PC-3 (cell line): Measurements from ENCODE around the gene CCDC187. TPM values are rescaled to one million over a fixed set of nuclear protein-coding genes. Genes with fewer than 3 reads are reported as not detected.

Experiments used
- ATAC-seq: fragments of 200-7000 bp; cut with Tn5 transposase; 2 replicates; pipeline ENCODE4 v1.9.1; 2020; ENCODE audit warnings: mild to moderate bottlenecking, moderate library complexity
- BruUV-seq: library from RNA; stranded (reverse); fragments of 400-500 nt; replicated peaks from 2 replicates; lab custom pipeline; 2021; lab: Mats Ljungman, UMichigan
- CTCF ChIA-PET: fragments of 300-600 bp; sonication (Branson Sonifier 250); formaldehyde crosslinking; loops from one replicate; lab custom pipeline; 2022; ENCODE audit warnings: antibody characterized with exemption; lab: Charles Lee
- POLR2A ChIA-PET: fragments of 300-600 bp; sonication (Branson Sonifier 250); formaldehyde crosslinking; loops from one replicate; lab custom pipeline; 2022; ENCODE audit warnings: antibody characterized with exemption; ENCODE audit not compliant: unreplicated experiment; lab: Charles Lee
- DNase-seq: peaks from one replicate; pipeline ENCODE4 v3.0.0-alpha.2; 2015
- H2AFZ ChIP-seq: fragments of 300-600 bp; sonication (generic); 2 replicates; pipeline ENCODE4 v1.6.0; 2016; ENCODE audit warnings: antibody characterized with exemption, low read length
- H3F3A ChIP-seq: fragments of 300-600 bp; sonication (generic); one replicate; pipeline ENCODE4 v1.6.0; 2017; ENCODE audit warnings: antibody characterized with exemption, low read length, control low read depth, mild to moderate bottlenecking; ENCODE audit not compliant: unreplicated experiment
- H3K27ac ChIP-seq: fragments of 300-600 bp; sonication (generic); 2 replicates; pipeline ENCODE4 v1.5.1; 2016; ENCODE audit warnings: mild to moderate bottlenecking, low read length
- H3K27me3 ChIP-seq: fragments of 300-600 bp; sonication (generic); 2 replicates; pipeline ENCODE4 v1.6.1; 2016; ENCODE audit warnings: low read length, mixed read lengths
- H3K36me3 ChIP-seq: fragments of 300-600 bp; sonication (generic); 2 replicates; pipeline ENCODE4 v1.6.1; 2016; ENCODE audit warnings: low read depth, mixed run types, low read length, mixed read lengths
- H3K4me1 ChIP-seq: fragments of 300-600 bp; sonication (generic); 2 replicates; pipeline ENCODE4 v1.5.1; 2016; ENCODE audit warnings: low read length; ENCODE audit not compliant: insufficient read depth
- H3K4me2 ChIP-seq: fragments of 300-600 bp; sonication (generic); 2 replicates; pipeline ENCODE4 v1.6.0; 2016; ENCODE audit warnings: low read length
- H3K4me3 ChIP-seq: fragments of 300-600 bp; sonication (generic); 2 replicates; pipeline ENCODE4 v1.5.1; 2016; ENCODE audit warnings: mild to moderate bottlenecking, low read length, mixed read lengths
- H3K79me2 ChIP-seq: fragments of 300-600 bp; sonication (generic); 2 replicates; pipeline ENCODE4 v1.6.1; 2017; ENCODE audit warnings: low read length, mixed read lengths
- H3K9ac ChIP-seq: fragments of 300-600 bp; sonication (generic); 2 replicates; pipeline ENCODE4 v1.6.0; 2016; ENCODE audit warnings: mild to moderate bottlenecking, low read length
- H3K9me2 ChIP-seq: fragments of 300-600 bp; sonication (generic); replicated peaks from 2 replicates; pipeline ENCODE4 v1.6.1; 2016; ENCODE audit warnings: mixed run types, low read length, mixed read lengths
- H3K9me3 ChIP-seq: fragments of 300-600 bp; sonication (generic); 2 replicates; pipeline ENCODE4 v1.6.1; 2016; ENCODE audit warnings: low read length, mixed read lengths
- H4K20me1 ChIP-seq: fragments of 300-600 bp; sonication (generic); 2 replicates; pipeline ENCODE4 v1.6.1; 2016; ENCODE audit warnings: low read length, mixed read lengths
- CTCF ChIP-seq: fragments of 300-600 bp; sonication (generic); conservative IDR thresholded peaks from 2 replicates; pipeline ENCODE4 v1.5.1; 2017; ENCODE audit warnings: antibody characterized with exemption, low read depth, mild to moderate bottlenecking, low read length
- EZH2 ChIP-seq: fragments of 300-600 bp; sonication (generic); IDR thresholded peaks from one replicate; pipeline ENCODE4 v1.6.1; 2017; ENCODE audit warnings: antibody characterized with exemption, mild to moderate bottlenecking, low read length; ENCODE audit not compliant: unreplicated experiment
- EZH2phosphoT487 ChIP-seq: fragments of 300-600 bp; sonication (generic); IDR thresholded peaks from 2 replicates; pipeline ENCODE4 v1.6.1; 2018; ENCODE audit warnings: mild to moderate bottlenecking, antibody characterized with exemption, low read length, borderline replicate concordance
- intact Hi-C: fragments of 100-400 bp; cut with micrococcal nuclease; formaldehyde crosslinking; loops from 2 replicates; pipeline ENCODE4 v1.9.0; 2023
- total RNA-seq: library from RNA; depleted of rRNA; stranded (reverse); fragments of >200 nt; gene quantifications from 2 replicates; pipeline ENCODE4 v1.2.3, GENCODE V29; 2014

Gene CCDC187
- total RNA-seq, 1 experiment from 2014 or later, result 0.04 TPM

GRCh38 chr9:136297016-136297691 is 6.7 kb downstream of the CCDC187 start:
- H3K79me2 ChIP-seq, result no peaks in the 10 kb centered on the region
- no peaks in the 10 kb centered on the region for H3K36me3 ChIP-seq
- H3K4me3 ChIP-seq, result peak overlapping the region; percentile 64
- ChIA-PET CTCF (no interaction called here), POLR2A (interaction anchor here (0.8 kb wide), 1 partner anchor 66 kb away, joined by 3 read pairs; no protein-coding TSS in a partner anchor)
- no peaks in the 10 kb centered on the region for H3K9me3 ChIP-seq
- ATAC-seq (peak; percentile 57), DNase-seq (peak; percentile 16)
- peak overlapping the region; percentile 95 for H3K4me2 ChIP-seq
- no TSS peak for BruUV-seq
- no peaks in the 10 kb centered on the region for H3F3A ChIP-seq
- no peak overlapping the region for H3K9ac ChIP-seq
- H3K27me3 ChIP-seq, result no peaks in the 10 kb centered on the region
- no peaks in the 10 kb centered on the region for H4K20me1 ChIP-seq
- no peak overlapping the region for H3K27ac ChIP-seq
- H2AFZ ChIP-seq, result peak overlapping the region; percentile 78
- H3K9me2 ChIP-seq, result no peaks in the 10 kb centered on the region
- TF ChIP-seq EZH2 (no peak), EZH2phosphoT487 (no peak), CTCF (no peak)
- peaks cover 9% of the 10 kb centered on the region for H3K4me1 ChIP-seq
- intact Hi-C loops, result no loop called here

GRCh38 chr9:136296434-136297015 is 7.4 kb downstream of the CCDC187 start:
- intact Hi-C loops, result no loop called here
- H3K79me2 ChIP-seq, result no peaks in the 10 kb centered on the region
- H2AFZ ChIP-seq, result peak overlapping the region; percentile 78
- no peak overlapping the region for H3K27ac ChIP-seq
- ChIA-PET POLR2A (no interaction called here), CTCF (no interaction called here)
- no peaks in the 10 kb centered on the region for H3K9me3 ChIP-seq
- TF ChIP-seq EZH2phosphoT487 (no peak), EZH2 (no peak), CTCF (no peak)
- no TSS peak for BruUV-seq
- H3K4me2 ChIP-seq, result peak overlapping the region; percentile 95
- peak; percentile 18 for DNase-seq
- H3K9me2 ChIP-seq, result no peaks in the 10 kb centered on the region
- no peaks in the 10 kb centered on the region for H3K27me3 ChIP-seq
- H4K20me1 ChIP-seq, result no peaks in the 10 kb centered on the region
- peaks cover 9% of the 10 kb centered on the region for H3K4me1 ChIP-seq
- no peaks in the 10 kb centered on the region for H3F3A ChIP-seq
- H3K9ac ChIP-seq, result no peak overlapping the region
- no peaks in the 10 kb centered on the region for H3K36me3 ChIP-seq
- peak overlapping the region; percentile 64 for H3K4me3 ChIP-seq
- peak; percentile 27 for ATAC-seq
